HG03575 (cell line): ENCODE measurements around the gene SALL2.

Experiments used
- ATAC-seq: cut with Tn5 transposase; IDR thresholded peaks from one replicate; pipeline ENCODE4 v1.9.1; 2021; ENCODE audit not compliant: unreplicated experiment, insufficient number of reproducible peaks, low FRiP score; ENCODE audit errors: extremely low read depth

Gene SALL2

DNA sequence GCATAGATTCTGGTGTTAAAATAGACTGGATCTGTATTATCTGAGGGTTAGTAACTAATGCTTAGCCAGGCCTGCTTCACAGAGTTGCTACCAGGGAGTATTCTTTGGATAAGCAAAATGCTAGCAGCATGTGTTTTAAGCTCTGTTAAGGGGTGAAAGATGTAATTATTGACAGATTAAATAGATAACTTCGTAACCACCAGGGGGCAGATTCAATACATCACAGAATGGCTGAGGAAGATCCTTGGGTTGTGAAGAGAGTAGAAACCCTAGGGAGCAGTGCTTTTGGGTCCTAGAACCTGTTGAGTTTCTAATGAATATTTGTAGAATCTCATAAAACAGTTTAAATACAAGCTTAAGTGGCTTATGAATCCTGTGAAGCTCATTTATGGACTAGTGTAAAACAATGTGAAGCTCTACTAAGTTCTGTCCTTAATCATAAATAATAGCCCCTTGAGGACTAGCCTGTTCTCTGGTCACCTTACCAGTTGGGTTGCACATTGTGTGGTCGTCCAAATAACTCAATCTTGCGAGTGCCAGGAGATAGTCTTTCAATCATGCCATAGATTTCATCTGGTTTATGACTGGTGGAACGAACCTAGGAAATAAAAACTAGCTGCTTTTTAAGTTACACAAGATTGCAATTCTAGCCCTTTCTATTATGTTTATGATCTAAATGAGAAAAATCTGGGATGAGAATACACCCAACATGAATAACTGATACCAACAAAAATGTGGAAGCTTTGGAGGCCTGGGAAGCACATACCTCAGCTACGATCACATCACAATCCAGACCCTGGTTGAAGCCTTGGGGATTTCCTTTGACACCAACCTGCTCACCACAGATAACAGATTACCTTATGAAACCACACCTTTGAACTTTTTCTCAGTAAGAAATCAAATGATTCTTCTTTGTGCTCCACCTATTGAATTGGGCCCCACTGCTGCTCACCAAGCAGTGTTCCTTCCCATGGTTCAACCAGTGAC is 27.3 kb downstream of the SALL2 start:
- ATAC-seq: no peak

DNA sequence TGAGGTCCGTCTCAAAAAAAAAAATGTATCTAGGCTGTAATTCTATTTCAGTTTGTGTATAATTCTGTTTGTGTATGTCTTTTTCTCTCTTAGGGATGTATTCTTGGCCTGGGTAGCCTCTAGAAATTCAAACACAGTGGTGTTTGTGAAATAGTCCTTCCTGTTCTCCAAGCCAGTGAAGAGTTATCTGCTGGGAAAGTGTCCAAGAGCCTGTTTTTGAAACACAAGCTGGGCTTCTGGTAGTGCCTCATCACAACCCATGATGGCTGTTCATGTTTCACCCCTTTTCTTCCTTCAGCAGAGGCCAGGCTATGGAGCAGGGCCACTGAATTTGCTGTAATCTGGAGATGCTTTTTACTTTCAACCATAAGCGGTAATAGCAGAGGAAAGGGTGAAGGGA is 29.7 kb downstream of the SALL2 start:
- no peak for ATAC-seq

DNA sequence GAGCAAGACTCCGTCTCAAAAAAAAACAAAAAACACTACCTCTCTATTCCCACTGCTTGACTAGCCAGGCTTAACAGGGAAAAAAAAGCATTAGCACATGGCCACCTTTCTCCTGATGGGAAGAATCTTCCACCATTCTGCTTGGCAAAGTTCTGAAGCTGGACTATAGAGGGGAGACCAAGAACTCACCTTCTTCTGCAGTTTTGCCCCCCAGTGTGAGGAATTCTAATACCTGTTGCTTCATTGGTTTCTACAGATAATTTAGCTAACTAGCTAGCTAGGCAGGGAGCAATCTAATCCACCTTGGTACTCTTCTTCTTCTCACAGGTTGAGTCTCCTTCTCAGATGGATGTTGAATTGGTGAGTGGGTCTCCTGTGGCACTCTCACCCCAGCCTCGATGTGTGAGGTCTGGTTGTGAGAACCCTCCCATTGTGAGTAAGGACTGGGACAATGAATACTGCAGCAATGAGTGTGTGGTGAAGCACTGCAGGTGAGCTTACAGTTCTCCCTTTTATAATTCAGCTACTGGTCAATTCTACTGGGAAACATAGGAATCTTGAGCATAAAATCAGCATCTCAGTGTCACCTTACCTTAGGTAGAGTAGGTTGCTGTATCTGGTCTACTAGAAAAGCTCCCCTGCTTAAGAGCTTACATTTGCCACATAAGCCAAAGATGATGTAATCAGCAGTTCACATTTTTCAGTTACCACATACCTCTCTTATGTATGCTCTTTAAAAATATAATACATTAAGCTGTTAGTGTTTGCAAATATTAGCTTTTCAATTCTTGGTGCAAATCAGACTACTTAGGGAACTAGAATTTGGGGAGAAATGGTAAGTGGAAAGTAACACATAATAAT is 31.0 kb downstream of the SALL2 start:
- no peak for ATAC-seq

DNA sequence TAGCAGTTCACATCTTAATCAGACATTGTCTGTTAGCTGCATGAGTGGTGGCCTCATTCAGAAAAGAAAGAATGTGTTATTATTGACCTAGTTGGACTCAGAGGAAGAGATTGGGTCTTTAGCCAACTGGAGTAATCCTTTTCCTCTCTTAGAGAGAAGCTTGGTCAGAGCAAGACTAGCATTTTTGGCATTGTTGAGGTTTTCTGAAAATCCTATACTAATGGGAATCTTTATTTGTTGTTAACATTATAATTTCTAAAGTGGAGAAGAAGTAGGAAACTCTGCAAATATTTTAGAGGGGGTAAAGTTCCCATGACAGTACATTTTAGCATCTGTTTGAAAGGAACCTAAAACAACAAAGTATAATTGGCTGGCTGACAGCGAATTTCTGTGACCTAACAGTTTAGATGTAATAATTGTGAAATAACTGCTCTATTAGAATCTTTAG is 39.5 kb downstream of the SALL2 start:
- ATAC-seq: no peak

DNA sequence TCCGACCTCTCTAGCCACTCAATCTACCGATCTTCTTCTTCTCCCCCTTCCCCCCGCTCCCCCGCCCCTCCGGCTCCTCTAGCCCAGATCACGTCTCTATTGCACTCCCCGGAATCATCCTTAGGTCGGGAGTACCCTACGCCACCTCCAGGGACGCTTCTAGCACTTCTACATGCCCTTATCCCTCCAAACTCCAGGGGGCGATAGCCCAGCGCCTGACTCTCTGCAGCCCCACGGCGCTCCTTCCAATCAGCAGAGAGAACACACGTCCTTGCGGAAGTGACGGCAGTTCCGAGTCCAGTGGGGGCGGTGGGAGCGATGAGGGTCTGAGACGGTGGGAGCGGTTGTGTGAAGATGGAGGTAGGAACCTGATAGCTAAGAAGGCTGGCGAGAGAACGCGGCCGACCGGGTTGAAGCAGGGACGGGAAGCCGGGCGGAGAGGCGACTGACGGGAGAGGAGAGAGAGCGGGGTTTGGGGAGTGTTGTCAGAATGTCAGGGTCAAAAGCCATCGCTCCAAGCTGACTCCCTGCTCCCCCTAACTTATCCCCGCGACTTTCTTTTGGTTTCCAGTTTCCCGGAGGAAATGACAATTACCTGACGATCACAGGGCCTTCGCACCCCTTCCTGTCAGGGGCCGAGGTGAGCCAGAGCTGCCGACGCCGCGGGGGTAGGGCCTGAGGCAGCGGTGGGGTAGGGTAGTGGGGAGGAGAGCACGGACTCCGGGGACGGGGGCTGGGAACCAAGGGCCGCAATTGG is 49.0 kb downstream of the SALL2 start, which contains the start of the genes RAB2B and TOX4:
Gene RAB2B (minus strand): TSS at position 35 of the 757 bp plus-strand sequence. CDS start 87 bp downstream, outside the sequence.
Gene TOX4 (plus strand): TSS at position 271 of the 757 bp plus-strand sequence. CDS start 84 bp downstream, at position 355.
- peak; percentile 93 for ATAC-seq

DNA sequence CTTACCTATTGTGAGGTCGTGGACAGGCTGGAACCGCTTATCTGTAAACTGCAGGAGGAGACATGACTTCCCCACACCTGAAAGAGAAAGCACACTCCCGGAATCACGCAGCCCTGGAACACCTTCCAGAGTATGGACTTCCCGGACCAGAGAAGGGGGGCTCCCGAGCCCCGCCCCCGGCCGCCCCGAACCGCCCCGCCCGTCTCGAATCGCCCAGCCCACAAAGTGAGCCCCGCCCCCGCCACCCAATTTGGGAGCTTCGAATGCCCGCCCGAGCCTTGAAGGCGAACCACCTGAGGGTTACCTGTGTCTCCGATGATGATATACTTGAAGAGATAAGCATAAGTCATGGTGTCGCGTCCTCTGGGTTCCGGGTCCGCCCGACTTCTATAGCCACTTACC is 49.6 kb downstream of the SALL2 start:
- no peak for ATAC-seq

DNA sequence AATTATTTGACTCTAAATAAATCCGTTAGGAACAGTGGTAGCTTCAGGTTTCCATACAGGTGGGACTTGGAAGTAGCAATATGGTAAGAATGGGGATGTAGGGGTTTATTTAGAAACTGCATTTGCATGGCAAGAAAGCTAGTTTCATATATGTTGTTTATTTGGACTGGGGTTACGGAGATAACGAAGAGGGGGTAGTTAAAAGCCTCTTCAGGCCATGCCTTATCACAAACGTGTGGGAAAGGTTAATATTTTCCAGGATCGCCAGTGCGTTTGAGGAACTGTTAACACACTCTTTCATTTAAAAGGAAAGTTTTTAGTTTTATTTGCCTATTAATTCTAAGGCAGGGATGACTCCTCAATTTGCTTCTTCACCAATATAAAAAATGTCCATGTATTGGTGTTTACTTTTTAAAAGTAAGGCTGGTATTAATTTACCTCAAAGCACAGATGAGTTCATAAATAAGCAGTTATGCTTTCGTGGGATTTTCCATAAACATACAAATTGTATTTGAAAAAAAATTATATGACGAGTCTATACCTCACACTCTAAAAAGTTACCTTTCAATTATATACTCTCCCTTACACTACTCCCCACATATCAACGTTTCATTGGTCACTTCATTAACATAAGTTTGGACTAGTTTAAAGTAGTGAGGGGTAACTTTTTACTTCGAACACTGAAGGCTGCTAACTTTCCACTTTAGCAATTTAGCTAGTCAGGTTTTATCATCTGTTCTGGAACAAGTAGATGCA is 50.2 kb downstream of the SALL2 start:
- no peak for ATAC-seq
